ENCODE measurements around the gene QSER1.
A peak's percentile ranks its signal among the peaks of the same experiment; 100 is the strongest.

QSER1 gene

DNA sequence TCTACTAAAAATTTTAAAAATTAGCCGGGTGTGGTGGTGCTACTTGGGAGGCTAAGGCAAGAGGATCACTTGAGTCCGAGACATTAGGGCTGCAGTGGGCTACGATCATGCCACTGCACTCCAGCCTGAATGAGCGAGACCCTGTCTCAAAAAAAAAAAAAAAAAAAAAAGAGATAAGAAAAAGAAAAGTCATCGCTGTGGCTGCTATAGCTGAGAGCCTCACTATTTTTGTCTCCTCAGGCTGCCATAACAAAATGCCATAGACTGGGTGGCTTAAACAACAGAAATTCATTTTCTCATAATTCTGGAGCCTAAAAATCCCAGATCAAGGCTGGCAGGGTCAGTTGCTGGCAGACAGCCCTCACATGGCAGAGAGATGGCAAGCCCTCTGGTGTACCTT, 93.0 kb downstream of the QSER1 start:
- TF ChIP-seq CTCF (conservative IDR thresholded peaks at IDR 0.05; ENCODE audit: control insufficient read depth, insufficient read depth, low read depth, low read length), result no peak
- no peak for DNase-seq (ENCODE audit: low read depth)
- H3K4me3 ChIP-seq (ENCODE audit: control insufficient read depth, low read depth, low read length), result no peak overlapping the region

GRCh38 chr11:32987851-32988250, 95.2 kb downstream of the QSER1 start:
- TF ChIP-seq CTCF (conservative IDR thresholded peaks at IDR 0.05; ENCODE audit: control insufficient read depth, insufficient read depth, low read depth, low read length), result no peak
- no peak overlapping the region for H3K4me3 ChIP-seq (ENCODE audit: control insufficient read depth, low read depth, low read length)
- no peak for DNase-seq (ENCODE audit: low read depth)

DNA sequence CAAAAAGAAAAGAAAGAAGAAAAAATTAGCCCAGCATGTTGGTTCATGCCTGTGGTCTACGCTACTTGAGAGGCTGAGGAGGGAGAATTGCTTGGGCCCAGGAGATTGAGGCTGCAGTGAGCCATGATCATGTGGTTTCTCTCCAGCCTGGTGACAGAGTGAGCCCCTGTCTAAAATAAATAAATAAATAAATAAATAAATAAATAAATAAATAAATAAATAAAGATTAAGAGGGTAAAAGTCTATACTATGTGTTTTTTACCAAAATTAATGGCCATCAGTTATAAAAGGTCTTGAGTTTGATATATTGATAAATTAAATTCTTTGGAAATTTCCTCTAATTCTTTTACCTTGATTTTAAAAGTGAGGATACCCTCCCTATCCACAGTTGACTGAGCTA, 97.9 kb downstream of the QSER1 start:
- DNase-seq (ENCODE audit: low read depth), result no peak
- no peak overlapping the region for H3K4me3 ChIP-seq (ENCODE audit: control insufficient read depth, low read depth, low read length)
- no peak for TF ChIP-seq CTCF (conservative IDR thresholded peaks at IDR 0.05; ENCODE audit: control insufficient read depth, insufficient read depth, low read depth, low read length)

DNA sequence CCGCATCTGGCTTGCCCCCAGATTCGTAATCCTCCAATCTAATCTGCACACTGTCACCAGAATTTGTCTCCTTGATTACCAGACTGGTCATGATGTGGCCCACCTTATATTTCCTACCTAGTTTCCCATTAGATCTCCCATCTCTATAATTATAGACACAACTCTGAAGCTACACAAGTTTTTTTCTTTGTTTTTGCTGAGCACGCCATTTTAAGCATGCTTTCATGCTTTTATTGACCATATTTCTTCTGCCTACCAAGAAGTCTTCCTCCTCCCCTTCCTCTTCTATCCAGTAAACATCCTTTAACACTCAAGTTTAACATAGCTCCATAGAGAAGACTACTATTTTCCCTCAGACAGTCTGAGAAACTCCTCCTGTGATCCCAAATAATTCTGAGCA, 98.8 kb downstream of the QSER1 start:
- H3K4me3 ChIP-seq (ENCODE audit: control insufficient read depth, low read depth, low read length), result no peak overlapping the region
- DNase-seq (ENCODE audit: low read depth), result no peak
- no peak for TF ChIP-seq CTCF (conservative IDR thresholded peaks at IDR 0.05; ENCODE audit: control insufficient read depth, insufficient read depth, low read depth, low read length)

GRCh38 chr11:32991898-32992297, 99.3 kb downstream of the QSER1 start:
- no peak for TF ChIP-seq CTCF (conservative IDR thresholded peaks at IDR 0.05; ENCODE audit: control insufficient read depth, insufficient read depth, low read depth, low read length)
- H3K4me3 ChIP-seq (ENCODE audit: control insufficient read depth, low read depth, low read length), result no peak overlapping the region

DNA sequence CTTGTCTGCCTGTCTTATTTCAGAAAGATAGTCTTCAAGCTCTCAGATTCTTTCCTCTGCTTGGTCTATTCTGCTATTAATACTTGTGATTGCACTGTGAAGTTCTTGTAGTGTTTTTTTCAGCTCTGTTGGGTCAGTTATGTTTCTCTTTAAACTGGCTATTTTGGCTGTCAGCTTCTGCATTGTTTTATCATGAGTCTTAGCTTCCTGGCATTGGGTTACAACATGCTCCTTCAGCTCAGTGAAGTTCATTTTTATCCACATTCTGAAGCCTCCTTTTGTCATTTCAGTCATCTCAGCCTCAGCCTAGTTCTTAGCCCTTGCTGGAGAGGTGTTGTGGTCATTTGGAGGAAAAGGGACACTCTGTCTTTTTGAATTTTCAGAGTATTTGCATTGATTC, 107.6 kb downstream of the QSER1 start:
- peak; percentile 72 for DNase-seq (ENCODE audit: low read depth)
- TF ChIP-seq CTCF (conservative IDR thresholded peaks at IDR 0.05; ENCODE audit: control insufficient read depth, insufficient read depth, low read depth, low read length), result no peak
- H3K4me3 ChIP-seq (ENCODE audit: control insufficient read depth, low read depth, low read length), result no peak overlapping the region

More at GRCh38 chr11:32991898-32992297, 99.3 kb downstream of the QSER1 start:
- no peak for DNase-seq (ENCODE audit: low read depth)

- TF ChIP-seq CTCF (conservative IDR thresholded peaks at IDR 0.05; ENCODE audit: control insufficient read depth, insufficient read depth, low read depth, low read length), result no peak
- no peak for DNase-seq (ENCODE audit: low read depth)
- H3K4me3 ChIP-seq (ENCODE audit: control insufficient read depth, low read depth, low read length), result no peak overlapping the region
Measured at GRCh38 chr11:33001281-33001680, 108.7 kb downstream of the QSER1 start.

All from fibroblast of mammary gland (primary cell).